NOMO-1 treated with dmso at 0.1 percent for 144 hours (cell line): ENCODE measurements around the gene SESTD1.
"Not testable (repeated sequence)": the region's sequence is repeated elsewhere in the genome, so short reads cannot be mapped to it uniquely, and the experiment has no call there.

Experiments
- DNase-seq: peaks from one replicate; lab custom pipeline; 2025; ENCODE audit not compliant: unreplicated experiment; lab: John Stamatoyannopoulos, UW

The SESTD1 gene

GRCh38 chr2:179107737-179108136, 156.9 kb downstream of the SESTD1 start:
- no peak for DNase-seq

DNA sequence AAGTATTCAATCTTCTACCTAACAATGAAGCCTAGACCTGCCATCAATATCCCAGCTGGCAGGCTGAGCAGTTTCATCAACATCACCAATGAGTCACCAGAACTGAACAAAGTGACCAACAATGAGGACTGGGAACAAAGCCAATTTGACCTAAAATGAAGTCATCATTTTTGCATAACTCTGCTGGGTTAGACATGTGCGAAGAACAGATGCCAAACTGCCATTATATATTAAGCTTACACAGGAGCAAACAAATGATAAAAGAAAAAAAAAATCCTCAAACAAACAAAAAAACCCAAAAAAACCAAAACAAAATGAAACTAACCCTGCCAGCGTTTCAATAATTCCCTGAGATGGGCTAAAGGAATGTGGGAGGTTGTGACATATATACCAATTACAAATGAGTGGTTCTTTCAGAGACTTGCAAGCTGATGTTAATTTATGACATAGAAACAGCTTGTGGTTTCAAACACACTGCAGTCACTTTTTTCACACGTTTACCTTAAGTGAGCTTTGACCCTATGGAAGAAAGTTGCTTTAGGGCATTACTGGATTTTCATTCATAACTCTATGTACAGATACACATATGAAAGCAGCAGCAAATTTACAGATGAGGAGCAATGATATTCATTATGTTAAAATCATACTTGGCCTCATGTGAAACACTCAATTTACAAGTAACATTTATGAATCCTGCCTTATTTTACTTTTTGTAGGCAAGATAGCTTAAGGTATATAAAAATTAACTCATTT, 157.8 kb downstream of the SESTD1 start:
- peak; percentile 32 for DNase-seq

- DNase-seq, result no peak
These were observed 158.3 kb downstream of the SESTD1 start for GRCh38 chr2:179106342-179106675.

GRCh38 chr2:179104736-179105135, 159.9 kb downstream of the SESTD1 start:
- DNase-seq, result peak; percentile 26

GRCh38 chr2:179098080-179098689, 166.4 kb downstream of the SESTD1 start:
- DNase-seq, result no peak

- DNase-seq, result no peak
These were observed 167.5 kb downstream of the SESTD1 start for GRCh38 chr2:179097131-179097530.

DNA sequence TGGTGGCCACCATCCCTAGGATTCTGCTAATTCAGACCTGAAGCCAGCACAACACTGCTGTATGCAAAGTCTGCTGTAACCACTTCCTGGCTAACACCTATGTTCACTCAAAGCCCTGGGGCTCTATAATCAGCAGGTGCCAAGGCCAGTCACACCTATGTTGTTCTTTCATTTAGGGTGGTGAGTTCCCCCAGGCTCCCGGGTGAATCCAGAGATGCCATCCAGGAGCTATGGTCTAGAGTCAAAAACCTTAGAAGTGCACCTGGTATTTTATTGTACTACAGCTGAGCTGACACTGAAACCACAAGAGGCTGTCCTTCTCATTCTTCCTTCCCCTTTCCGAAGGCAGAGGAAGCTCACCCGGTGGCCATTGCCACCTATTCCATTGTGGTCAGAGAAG, 168.5 kb downstream of the SESTD1 start:
- peak; percentile 12 for DNase-seq

GRCh38 chr2:179092912-179093311, 171.7 kb downstream of the SESTD1 start:
- DNase-seq, result not testable (repeated sequence)

DNA sequence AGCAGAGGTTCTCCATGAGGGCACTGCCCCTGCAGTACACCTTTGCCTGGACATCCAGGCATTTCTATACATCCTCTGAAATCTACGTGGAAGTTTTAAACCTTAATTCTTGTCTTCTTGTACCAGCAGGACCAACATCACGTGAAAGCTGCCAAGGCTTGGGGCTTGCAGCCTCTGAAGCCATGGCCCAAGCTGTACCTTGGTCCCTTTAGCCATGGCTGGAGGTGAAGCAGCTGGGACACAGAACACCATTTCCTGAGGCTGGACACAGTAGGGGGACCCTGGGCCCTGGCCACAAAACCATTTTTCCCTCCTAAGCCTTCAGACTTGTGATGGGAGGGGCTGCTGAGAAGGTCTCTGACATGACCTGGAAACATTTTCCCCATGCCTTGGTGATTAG, 181.9 kb downstream of the SESTD1 start:
- no peak for DNase-seq

- no peak for DNase-seq
These were observed 182.7 kb downstream of the SESTD1 start for GRCh38 chr2:179081954-179082353.

DNA sequence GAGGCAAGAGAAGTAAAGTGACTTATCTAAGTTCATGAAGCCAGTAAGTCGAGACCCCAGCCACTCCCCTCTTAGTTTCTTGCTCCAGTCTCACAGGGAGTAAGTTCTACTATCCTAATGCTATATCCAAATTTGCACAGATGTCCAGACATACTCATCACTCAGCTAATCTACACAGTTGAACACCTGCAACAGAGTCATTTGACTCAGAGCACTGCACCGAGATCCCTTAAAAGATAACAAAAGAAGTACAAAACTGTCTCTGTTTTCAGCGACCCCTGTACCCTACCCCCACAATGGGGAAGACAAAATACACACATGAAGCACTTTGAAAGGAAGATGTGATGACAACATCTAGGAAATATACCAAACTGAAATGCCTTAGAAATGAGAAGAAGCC, 192.1 kb downstream of the SESTD1 start:
- no peak for DNase-seq

DNA sequence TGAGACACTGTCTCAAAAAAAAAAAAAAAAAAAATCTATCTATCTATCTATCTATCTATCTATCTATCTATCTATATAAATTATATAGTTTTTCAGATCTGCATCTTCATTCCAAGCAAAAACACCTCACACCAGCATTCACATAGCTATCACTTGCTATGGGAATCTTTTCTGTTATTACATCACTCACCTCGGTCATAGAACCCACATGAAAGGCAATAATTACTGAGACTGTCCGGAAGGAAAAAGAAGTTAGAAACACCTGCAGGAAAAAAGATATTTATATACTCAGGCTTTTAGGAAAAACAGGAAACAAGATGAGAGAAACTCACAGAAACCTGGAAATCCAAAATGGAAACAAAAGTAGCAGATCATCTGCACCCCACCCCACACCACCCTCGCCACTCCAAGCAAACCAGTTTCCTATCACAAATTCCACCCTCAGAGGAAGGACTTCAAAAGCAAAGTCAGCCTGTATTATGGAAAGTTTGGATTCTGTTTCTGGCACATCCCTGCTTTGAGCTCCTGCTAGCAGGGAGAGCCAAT, 192.7 kb downstream of the SESTD1 start:
- DNase-seq, result no peak

- no peak for DNase-seq
These were observed 193.7 kb downstream of the SESTD1 start for GRCh38 chr2:179070895-179071294.

DNA sequence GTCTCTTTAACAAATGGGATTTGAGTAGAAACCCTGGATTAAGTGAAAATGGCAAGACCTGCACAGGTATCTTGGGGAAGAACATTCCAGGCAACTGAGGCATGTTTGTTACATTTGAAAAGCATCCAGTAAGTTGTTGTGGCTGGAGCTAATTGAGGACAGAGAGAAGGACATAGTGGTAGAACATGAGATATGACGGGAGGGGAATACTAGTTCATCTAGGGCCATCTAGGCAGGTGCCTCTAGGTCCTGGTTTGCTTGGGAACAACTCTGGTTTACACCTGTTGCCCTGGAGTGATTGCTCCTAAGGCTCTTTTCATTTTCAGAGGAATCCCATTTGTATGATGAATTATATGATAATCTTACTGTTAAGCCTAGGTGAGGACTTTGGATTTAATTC, 194.9 kb downstream of the SESTD1 start:
- DNase-seq, result no peak

DNA sequence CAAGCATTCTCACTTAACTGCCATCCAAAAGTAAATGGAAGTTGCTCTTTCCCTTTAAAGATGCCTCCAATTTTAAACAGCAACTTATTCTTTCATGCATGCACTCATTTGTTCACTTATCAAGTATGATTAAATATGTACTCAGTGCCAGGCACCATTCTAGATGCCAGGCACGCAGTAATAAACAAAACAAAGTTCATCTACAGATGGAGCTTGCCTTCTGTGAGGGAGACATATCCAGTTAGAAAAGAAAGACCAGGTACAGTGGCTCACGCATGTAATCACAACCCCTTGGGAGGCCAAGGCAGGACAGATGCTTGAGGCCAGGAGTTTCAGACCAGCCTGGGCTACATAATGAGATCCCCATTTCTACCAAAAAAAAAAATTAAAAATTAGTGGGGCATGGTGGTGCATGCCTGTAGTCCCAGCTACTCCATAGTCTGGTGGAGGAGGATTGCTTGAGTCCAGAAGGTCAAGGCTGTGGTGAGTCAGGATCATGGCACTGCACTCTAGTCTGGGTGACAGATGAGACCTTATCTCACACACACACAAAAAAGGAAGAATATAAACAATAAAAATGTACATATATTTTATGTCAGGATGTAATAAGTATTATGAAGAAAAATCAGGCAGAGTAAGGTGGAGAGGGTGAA, 195.5 kb downstream of the SESTD1 start:
- DNase-seq, result no peak

DNA sequence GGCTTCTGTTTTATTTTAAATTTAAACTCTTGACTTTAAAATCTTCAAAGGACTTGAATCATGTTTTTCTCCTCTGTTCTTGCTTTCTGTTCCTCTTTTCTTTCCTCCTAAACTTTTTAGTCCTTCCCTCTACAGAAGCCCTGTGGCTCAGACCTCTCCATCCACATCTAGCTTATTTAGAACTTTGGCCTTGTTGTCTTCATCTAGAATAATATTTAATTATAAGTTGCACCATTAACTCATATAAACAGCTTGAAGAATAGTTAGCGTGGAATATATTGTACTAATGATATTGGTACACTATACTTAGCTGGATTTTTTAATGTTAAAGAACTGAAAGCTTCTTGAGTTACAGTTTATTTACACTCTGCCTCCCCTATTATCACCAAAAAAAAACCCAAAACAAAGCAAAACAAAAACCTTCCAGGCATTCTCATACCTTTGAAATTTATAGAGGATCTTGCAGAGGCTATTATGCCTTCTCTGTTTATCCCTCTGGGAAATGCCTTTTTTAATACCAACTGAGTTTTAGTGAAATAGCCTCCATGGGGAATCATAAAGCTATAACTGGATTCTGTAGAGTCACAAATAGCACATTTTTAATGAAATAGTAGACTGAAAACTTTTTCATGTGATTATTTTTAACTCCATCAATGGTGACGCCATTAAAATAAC, 205.5 kb downstream of the SESTD1 start:
- peak; percentile 50 for DNase-seq

GRCh38 chr2:179057737-179058136, 206.9 kb downstream of the SESTD1 start:
- no peak for DNase-seq

GRCh38 chr2:179053568-179053967, 211.1 kb downstream of the SESTD1 start:
- DNase-seq, result not testable (repeated sequence)
